ENCODE measurements around the gene C1orf87.

The C1orf87 gene, protein sequence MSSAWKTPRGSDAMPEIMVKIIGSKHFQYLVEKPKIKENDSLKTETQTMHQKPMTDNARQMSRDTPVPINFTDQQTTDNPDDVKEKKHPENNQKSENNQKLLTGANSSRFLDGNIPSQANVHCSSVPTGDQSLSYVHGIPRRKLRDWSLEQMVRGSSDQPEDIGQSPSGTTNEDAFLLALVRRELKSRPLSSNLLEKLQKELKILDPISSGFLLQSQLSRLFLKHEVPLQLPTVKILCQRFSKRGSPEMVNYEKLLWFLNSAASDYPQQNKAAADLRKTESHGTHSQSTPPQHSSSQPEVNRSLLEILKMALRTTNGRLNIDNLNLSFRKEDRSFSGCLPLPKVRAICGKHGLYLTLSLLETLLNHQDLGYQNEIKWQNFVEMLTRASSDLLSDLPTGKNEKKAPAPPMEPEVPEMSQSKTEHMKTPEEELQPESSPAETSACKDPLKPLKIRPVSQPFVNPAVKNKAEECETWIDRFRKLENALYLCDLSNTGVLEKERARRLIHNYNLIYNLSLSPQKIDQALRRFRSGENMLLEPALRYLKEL

DNA sequence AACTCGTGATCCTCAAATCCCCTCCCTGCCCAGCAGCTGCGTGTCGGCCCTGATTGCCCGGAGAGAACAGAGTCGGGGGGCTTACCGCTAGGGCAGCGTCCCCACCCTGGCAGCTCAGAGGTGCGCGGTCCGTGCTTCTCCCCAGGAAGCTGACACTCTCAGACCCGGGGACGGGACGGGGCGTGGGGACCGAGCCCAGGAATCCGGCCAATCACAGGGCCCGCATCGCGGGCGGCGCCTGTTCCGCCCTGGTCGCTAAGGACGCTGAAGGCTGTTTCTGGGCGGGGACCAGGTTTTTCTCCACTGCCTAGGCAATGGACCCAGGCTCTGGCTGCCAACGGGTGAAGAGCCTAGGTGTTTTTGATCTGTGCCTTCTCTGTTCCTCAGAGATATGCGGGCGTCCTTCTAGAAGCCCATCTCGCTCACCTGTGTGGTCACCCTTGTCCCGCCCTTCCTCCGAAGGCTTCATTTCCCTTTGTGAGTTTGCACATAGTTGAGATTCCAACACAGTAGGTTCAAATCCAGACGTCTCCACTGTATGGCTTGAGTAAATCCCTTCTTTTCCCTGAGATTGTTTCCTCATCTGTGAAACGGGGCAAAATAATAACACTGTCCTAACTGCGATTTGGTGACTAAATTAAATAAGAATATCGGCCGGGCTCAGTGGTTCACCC, at the start of gene C1orf87:
C1orf87 (minus strand) TSS at position 166 of the 674 bp plus-strand sequence. CDS start 1,127 bp downstream, outside the sequence.
- H3K27me3 ChIP-seq (replicated peaks; ENCODE audit: insufficient read depth, low read length) = no peaks in the 10 kb centered on the region
- no peak for DNase-seq
- no peak within 1 kb of the TSS for H3K4me2 ChIP-seq (ENCODE audit: low read depth, low read length)
- no peak within 1 kb of the TSS for H2AFZ ChIP-seq (ENCODE audit: low read length)
- no peaks in the 10 kb centered on the region for H3K9me3 ChIP-seq (replicated peaks; ENCODE audit: insufficient read depth, low read length)
- TF ChIP-seq, protein P1, sequence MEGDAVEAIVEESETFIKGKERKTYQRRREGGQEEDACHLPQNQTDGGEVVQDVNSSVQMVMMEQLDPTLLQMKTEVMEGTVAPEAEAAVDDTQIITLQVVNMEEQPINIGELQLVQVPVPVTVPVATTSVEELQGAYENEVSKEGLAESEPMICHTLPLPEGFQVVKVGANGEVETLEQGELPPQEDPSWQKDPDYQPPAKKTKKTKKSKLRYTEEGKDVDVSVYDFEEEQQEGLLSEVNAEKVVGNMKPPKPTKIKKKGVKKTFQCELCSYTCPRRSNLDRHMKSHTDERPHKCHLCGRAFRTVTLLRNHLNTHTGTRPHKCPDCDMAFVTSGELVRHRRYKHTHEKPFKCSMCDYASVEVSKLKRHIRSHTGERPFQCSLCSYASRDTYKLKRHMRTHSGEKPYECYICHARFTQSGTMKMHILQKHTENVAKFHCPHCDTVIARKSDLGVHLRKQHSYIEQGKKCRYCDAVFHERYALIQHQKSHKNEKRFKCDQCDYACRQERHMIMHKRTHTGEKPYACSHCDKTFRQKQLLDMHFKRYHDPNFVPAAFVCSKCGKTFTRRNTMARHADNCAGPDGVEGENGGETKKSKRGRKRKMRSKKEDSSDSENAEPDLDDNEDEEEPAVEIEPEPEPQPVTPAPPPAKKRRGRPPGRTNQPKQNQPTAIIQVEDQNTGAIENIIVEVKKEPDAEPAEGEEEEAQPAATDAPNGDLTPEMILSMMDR (IDR thresholded peaks at IDR 0.05; ENCODE audit: low read length) = no peak
- TF ChIP-seq EZH2phosphoT487 (IDR thresholded peaks at IDR 0.05; ENCODE audit: low read length) (no peak), EZH2 (optimal IDR thresholded peaks at IDR 0.05; ENCODE audit: low read depth, low read length) (no peak)
- no peak within 1 kb of the TSS for H3K4me3 ChIP-seq (ENCODE audit: low read length)
- H3K36me3 ChIP-seq (replicated peaks; ENCODE audit: insufficient read depth, low read length) = no peaks in the 10 kb centered on the region
- no peaks in the 10 kb centered on the region for H4K20me1 ChIP-seq (ENCODE audit: insufficient read depth, low read length)
- H3K79me2 ChIP-seq (ENCODE audit: low read length) = no peaks in the 10 kb centered on the region
- H3K9me2 ChIP-seq (replicated peaks; ENCODE audit: insufficient read depth, low read length) = no peaks in the 10 kb centered on the region
- no peak within 1 kb of the TSS for H3K9ac ChIP-seq (ENCODE audit: low read length)
- no peaks in the 10 kb centered on the region for H3F3A ChIP-seq (ENCODE audit: insufficient read depth, low read length)
- no peaks in the 10 kb centered on the region for H3K4me1 ChIP-seq (ENCODE audit: low read length)
- H3K27ac ChIP-seq (ENCODE audit: low read length) = no peak within 1 kb of the TSS

DNA sequence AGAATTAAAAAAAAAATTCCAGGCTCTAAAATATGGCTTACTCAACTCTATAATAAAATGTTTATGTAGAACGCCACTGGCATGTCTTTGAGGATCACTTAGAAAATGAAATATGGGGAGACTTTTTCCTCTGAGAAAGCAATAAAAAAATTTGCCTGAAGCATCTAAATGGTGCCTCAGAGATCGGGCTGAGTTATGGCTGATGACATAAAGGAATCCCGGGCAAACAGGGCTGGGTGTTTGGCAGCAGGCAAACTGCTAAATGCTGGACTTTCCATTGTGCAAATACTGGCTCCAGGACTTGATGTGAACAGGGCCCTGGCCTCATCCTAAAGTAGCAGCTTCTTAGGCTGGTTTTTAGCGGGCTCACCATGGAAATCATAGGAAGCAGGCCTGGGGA, 44.5 kb upstream of the C1orf87 start:
- H3K9me3 ChIP-seq (replicated peaks; ENCODE audit: insufficient read depth, low read length) = no peaks in the 10 kb centered on the region
- TF ChIP-seq, protein P1 (IDR thresholded peaks at IDR 0.05; ENCODE audit: low read length) = no peak
- TF ChIP-seq EZH2 (optimal IDR thresholded peaks at IDR 0.05; ENCODE audit: low read depth, low read length) = no peak
- TF ChIP-seq EZH2phosphoT487 (IDR thresholded peaks at IDR 0.05; ENCODE audit: low read length) = no peak
- no peaks in the 10 kb centered on the region for H4K20me1 ChIP-seq (ENCODE audit: insufficient read depth, low read length)
- DNase-seq = no peak
- no peak overlapping the region for H3K27ac ChIP-seq (ENCODE audit: low read length)
- H3K4me3 ChIP-seq (ENCODE audit: low read length) = no peak overlapping the region
- no peaks in the 10 kb centered on the region for H3K79me2 ChIP-seq (ENCODE audit: low read length)
- no peaks in the 10 kb centered on the region for H3K9me2 ChIP-seq (replicated peaks; ENCODE audit: insufficient read depth, low read length)
- no peaks in the 10 kb centered on the region for H3F3A ChIP-seq (ENCODE audit: insufficient read depth, low read length)
- H3K9ac ChIP-seq (ENCODE audit: low read length) = no peak overlapping the region
- no peaks in the 10 kb centered on the region for H3K4me1 ChIP-seq (ENCODE audit: low read length)
- H3K36me3 ChIP-seq (replicated peaks; ENCODE audit: insufficient read depth, low read length) = no peaks in the 10 kb centered on the region
- no peak overlapping the region for H3K4me2 ChIP-seq (ENCODE audit: low read depth, low read length)
- no peaks in the 10 kb centered on the region for H3K27me3 ChIP-seq (replicated peaks; ENCODE audit: insufficient read depth, low read length)
- H2AFZ ChIP-seq (ENCODE audit: low read length) = no peak overlapping the region

DNA sequence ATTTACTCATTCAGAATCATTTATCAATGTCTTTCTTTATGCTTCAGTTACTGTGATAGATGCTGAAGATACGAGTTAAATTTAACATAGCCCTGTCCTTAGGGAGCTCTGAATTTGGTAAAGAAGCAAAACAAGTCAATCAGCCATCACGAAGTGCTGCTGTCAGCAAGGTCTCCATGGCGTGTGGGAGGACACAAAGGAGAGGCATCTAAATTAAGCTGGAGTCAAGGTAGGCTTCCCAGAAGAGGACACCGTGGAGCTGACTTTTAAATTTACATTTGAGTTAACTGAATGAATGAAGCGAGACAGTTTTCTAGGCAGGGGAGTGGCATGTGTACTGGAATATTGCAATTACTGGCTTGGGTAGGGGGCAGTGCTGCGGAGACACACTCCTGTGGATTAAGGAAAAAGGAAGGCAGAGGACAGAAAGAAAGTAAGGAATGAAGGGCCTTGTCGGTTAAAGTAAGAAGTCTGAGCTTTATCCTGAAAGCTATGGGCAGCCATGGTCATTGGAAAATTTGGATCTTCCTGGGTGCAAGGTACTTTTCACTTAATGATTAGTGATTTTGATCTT, 41.3 kb upstream of the C1orf87 start:
- no peak for TF ChIP-seq EZH2phosphoT487 (IDR thresholded peaks at IDR 0.05; ENCODE audit: low read length)
- TF ChIP-seq EZH2 (optimal IDR thresholded peaks at IDR 0.05; ENCODE audit: low read depth, low read length) = no peak
- TF ChIP-seq, protein P1 (IDR thresholded peaks at IDR 0.05; ENCODE audit: low read length) = no peak
- no peaks in the 10 kb centered on the region for H3K36me3 ChIP-seq (replicated peaks; ENCODE audit: insufficient read depth, low read length)
- H3K4me2 ChIP-seq (ENCODE audit: low read depth, low read length) = no peak overlapping the region
- no peaks in the 10 kb centered on the region for H3K27me3 ChIP-seq (replicated peaks; ENCODE audit: insufficient read depth, low read length)
- H3K27ac ChIP-seq (ENCODE audit: low read length) = no peak overlapping the region
- H2AFZ ChIP-seq (ENCODE audit: low read length) = no peak overlapping the region
- no peak overlapping the region for H3K4me3 ChIP-seq (ENCODE audit: low read length)
- no peaks in the 10 kb centered on the region for H3F3A ChIP-seq (ENCODE audit: insufficient read depth, low read length)
- H3K4me1 ChIP-seq (ENCODE audit: low read length) = no peaks in the 10 kb centered on the region
- no peak overlapping the region for H3K9ac ChIP-seq (ENCODE audit: low read length)
- DNase-seq = no peak
- no peaks in the 10 kb centered on the region for H3K79me2 ChIP-seq (ENCODE audit: low read length)
- no peaks in the 10 kb centered on the region for H4K20me1 ChIP-seq (ENCODE audit: insufficient read depth, low read length)
- H3K9me3 ChIP-seq (replicated peaks; ENCODE audit: insufficient read depth, low read length) = no peaks in the 10 kb centered on the region
- no peaks in the 10 kb centered on the region for H3K9me2 ChIP-seq (replicated peaks; ENCODE audit: insufficient read depth, low read length)
